Amygdala (tissue), 56 donors: ENCODE results near the gene GAL.

Source experiments
- DNase-seq, 56 donors: peaks; one replicate each; lab custom pipeline; 2025; lab: John Stamatoyannopoulos, UW

GAL gene

GRCh38 chr11:68677432-68677831 is 6.9 kb upstream of the GAL start:
- DNase-seq: peak in 2 of 56 donors; percentile 12 to 28

DNA sequence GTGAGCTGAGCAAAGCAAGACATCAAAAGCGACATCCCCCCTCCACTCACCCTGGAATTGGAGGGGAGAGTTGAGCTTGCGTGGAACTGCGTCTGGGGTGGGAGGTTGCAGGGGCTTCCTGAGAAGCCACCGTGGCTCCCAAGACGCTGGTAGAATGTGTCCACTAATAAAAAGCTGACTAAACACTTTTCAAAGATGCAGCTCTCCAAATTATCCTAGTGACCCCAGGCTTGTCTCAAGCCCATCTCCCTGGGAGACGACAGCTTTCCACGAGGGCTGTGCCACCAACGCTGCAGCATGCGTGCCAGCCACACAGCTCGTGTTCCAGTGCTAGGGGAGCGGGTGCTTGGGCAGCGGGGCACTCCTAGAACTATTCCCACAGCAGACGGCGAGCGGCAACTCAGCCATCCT is 6.3 kb upstream of the GAL start:
- DNase-seq: no peak

- no peak for DNase-seq
Measured at GRCh38 chr11:68680541-68681231, 3.7 kb upstream of the GAL start.

- DNase-seq: no peak
Measured at GRCh38 chr11:68682531-68682961, 1.8 kb upstream of the GAL start.

DNA sequence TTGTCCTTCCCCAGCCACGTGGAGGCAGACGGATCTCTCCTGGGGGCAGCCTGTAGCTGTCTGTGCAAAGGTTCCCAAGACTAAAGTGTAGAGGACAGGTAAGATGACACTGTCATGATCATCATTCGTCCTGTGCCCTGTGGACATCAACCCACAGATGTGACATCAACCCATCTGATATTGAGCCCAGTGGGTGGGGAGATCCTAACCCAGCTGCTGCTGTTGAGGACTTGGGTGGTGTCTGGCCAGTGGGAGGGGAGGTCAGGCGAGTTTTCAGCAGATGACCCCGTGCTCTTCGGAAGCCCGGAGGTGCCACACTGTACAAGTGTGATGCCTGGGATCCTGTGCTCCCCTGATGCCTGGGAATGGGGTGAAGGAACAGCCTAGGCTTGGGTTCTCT is 1.2 kb upstream of the GAL start:
- DNase-seq: no peak

GRCh38 chr11:68683536-68684384 is 584 bp upstream of the GAL start:
- DNase-seq: no peak

- no peak for DNase-seq
Measured at GRCh38 chr11:68685656-68686380, 1.5 kb downstream of the GAL start.

DNA sequence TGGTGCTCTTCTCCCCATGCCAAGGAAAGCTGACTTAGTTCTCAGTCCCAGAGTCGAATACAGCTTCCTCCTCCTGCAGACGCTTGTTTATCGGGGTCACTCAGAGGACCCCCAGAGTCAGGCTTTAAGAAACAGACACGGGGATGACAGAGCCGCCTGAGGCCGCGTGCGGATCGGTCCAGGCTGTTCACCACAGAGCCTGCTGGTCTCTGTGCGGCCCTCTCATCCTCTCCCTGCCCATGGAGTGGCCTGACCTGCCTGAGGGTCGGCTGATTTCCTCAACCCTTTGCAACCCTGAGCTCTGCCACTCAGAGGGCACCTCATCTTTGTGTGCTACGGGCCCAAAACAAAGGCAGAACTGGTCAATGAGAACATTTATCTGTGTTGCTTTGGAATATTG is 2.1 kb downstream of the GAL start:
- DNase-seq: no peak

DNA sequence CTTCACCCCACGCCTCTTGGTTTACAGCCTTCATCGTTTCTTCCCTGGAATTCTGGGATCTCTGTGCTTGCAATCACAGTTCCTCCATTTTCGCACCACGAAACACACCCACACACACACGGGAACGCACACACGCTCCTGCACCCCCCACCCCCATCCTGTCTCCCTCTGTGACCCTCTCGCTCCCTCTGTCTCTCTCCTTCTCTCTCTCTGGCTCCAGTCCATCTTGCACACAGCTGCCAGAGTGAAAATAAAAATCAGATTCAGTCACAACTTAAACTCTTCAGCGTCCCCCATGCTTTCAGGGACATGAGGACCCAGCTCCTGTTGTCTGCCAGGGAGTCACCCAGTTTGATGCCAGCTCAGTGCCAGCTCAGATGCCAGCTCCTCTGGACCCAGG is 3.0 kb downstream of the GAL start:
- DNase-seq: no peak

DNA sequence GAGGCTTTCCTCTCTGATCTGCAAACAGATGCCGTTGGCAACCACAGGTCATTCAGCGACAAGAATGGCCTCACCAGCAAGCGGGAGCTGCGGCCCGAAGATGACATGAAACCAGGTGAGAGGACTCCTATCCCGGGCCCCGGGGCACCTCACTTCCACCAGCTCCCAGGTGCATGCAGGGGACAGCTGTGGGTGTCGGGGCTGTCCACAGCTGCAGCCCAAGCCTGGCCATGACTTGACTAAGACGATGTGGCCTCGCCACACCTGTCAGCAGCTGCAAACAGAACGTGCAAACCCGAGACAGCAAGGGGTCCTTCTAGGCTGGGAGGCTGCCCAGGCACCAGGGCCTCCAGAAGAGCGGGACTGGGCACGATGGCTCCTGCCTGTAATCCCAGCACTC is 3.6 kb downstream of the GAL start:
- no peak for DNase-seq

- DNase-seq: no peak
Measured at GRCh38 chr11:68688881-68689280, 4.5 kb downstream of the GAL start.

DNA sequence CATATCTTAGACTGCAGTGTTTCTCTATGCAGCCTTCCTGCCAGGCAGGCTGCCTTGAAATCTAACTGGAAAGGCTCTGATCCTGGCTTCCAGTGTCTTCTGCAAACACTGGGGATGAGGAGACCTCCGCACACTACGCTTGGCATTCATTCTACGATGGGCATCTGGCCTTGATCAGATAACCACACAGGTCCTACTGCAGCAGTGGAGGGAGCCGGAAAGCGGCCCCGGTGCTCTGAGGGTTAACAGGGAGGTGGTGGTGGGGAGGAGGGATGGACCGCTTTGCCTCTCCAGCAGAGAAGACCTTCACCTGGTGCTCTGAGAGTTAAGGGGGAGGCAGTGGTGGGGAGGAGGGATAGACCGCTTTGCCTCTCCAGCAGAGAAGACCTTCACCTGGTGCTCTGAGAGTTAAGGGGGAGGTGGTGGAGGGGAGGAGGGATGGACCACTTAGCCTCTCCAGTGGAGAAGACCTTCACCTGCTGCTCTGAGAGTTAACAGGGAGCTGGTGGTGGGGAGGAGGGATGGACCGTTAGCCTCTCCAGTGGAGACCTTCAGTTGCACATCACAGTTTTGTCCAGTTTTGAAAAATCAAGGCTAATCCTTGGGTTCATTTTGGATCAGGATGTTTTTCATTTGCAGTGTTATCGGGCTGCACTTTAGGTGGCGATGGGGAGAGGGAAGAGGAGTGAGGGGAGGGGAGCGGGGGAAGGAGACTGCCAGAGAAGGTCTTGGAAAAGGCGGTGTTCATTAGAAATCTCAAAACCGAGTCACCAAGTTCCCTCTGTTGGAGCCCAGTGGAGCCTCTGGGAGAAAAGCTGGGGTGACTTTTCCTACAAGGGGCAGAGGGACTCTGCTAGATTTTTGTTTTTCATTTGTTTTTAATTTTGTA is 5.6 kb downstream of the GAL start:
- no peak for DNase-seq

DNA sequence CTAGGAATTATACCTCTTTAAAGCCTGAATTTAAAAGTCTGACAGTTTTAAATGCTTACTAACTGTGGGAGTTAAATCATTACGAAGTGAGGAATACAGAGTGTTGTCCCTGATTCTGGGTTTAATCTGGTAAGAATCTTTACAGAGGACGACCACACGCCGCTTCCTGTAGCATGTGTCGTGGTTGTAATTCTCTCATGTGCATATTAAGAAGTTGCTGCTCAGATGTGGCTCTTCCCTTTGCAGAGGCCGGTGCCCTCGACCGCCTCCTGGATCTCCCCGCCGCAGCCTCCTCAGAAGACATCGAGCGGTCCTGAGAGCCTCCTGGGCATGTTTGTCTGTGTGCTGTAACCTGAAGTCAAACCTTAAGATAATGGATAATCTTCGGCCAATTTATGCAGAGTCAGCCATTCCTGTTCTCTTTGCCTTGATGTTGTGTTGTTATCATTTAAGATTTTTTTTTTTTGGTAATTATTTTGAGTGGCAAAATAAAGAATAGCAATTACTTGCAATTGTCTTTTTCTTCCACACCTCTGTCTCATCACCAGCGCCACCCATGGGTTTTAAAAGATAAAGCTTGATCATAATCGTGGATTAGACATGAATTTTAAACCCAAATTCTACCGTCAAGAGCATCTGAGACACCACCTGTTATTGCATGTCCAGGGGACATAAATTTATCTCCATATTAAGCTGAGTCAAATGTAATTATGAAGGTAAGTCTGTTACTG is 6.5 kb downstream of the GAL start:
- DNase-seq: no peak

DNA sequence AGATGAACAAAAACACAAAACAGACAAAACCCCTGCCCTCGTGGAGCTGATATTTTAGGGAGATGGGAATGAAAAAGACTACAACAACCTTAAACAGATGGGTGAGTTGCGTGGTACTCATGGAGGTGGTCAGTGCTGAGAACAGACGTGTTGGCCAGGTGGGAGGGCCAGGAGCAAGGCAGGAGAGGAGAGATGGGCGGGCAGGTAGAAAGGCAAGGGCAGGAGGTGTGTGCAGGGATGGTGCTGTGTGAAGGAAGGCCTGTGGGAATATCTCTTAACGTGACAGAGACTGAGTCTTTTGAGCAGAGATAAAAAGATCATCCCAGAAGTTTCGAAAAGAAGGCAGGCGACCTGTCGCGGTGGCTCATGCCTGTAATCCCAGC is 7.0 kb downstream of the GAL start:
- no peak for DNase-seq

DNA sequence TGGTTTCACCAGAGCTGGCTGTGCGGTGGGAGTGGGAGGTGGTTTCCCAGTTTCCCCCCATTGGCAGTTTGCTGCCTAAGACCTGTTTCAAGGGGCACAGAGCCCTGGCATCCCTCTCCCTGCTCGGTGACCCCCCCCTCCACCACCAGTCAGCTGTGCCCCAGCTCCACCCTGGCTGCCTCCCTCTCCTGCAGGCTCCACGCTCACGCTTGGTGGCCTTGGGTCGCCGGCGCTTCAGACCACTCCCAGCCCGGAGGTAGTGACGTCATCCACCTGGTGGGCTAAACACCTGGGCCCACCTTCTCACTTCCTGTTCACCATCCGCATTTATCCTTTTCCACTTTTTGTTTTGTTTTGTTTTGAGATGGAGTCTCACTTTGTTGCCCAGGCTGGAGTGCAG is 7.8 kb downstream of the GAL start:
- DNase-seq: no peak

DNA sequence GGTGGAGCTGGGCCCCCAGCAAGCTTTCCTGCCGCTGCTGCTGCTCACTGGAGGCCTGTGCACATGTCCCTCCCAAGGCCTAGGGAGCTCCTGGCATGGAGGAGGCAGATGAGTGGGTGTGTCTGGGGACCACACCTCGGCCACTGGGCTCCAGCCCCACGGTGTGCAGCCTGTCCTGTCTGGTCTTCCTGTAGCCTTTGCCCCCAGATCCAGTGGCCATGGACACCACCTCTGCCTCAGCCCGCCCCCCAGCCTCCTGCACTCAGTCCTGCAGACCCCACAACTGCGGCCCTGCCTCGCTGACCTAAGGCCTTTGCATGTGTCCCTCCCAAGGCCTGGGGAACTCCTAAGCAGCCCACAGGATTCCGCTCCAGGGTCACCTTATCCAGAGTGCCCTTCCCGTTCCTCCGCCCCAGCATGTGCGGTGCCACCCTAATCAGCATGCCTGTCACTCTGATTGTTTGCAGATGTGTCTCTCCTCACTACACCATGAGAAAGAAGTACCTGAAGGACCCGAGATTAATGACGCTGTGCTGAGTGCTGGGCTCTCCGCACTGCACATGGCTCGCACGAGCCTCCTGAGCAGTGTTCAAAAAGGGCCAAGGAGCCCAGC is 8.6 kb downstream of the GAL start:
- DNase-seq: no peak

GRCh38 chr11:68693484-68693882 is 9.1 kb downstream of the GAL start:
- DNase-seq: no peak

DNA sequence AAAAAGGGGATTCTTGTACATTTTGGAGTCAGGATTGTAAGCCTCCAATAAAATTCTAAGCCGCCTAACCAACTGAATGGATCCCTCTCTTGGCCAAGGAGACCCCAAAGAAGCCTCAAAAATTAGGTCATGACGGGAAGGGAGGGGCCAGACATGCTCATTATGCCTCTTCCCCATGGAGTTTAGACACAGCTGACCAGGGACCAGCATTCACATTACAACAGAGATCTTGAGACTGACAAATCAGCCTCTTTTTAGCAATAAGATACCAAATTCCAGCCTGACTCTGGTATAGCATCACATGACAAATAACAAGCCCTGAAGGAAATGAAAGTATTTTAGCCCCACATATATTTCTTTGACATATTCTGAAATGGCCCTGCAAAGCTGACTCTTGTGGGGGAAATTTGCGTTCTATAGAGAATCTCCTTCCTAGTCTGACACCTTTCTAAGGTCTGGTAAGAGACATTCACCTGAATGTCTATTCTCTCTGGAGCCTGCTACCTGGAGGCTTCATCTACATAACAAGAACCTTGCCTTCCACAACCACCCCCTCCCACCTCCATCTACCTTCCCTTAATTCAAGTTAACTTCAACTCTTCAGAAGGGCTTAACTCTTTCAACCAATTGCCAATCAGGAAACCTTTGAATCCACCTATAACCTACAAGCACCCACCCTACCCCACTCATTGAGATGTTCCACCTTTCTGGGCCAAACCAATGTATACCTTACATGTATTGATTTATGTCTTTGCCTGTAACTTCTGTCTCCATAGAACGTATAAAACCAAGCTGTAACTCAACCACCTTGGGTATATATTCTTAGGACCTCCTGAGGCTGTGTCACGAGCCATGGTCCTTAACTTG is 10.3 kb downstream of the GAL start:
- no peak for DNase-seq
